ENCODE data around the gene NDUFB2.
A peak's percentile ranks its signal among the peaks of the same experiment; 100 is the strongest.

The NDUFB2 gene

GRCh38 chr7:140673063-140673773 lies 23.3 kb upstream of the NDUFB2 start (continued):
- no peak for TF ChIP-seq ZNF426 (tag by site-specific recombination; IDR thresholded peaks at IDR 0.05)
- no peak for TF ChIP-seq ZNF623 (tag by site-specific recombination; IDR thresholded peaks at IDR 0.05)
- TF ChIP-seq ZNF549 (tag by site-specific recombination; IDR thresholded peaks at IDR 0.05), result no peak
- peak; percentile 84; the same call in 1 of the 2 replicates for TF ChIP-seq ZNF501 (tag by site-specific recombination; IDR thresholded peaks at IDR 0.05)
- no peak for TF ChIP-seq ZNF157 (tag by site-specific recombination; IDR thresholded peaks at IDR 0.05)
- no peak for TF ChIP-seq ZNF175 (tag by site-specific recombination; IDR thresholded peaks at IDR 0.05)
- TF ChIP-seq ZNF518A (tag by site-specific recombination; conservative IDR thresholded peaks at IDR 0.05; ENCODE audit: low read depth), result no peak
- 0 out of 2 replicates have a peak, but pooled peaks have one; percentile 52 for TF ChIP-seq ZIC2 (tag by site-specific recombination; IDR thresholded peaks at IDR 0.05)
- peak; percentile 72 for TF ChIP-seq ZNF580 (tag by site-specific recombination; IDR thresholded peaks at IDR 0.05)
- TF ChIP-seq ZSCAN4 (tag by site-specific recombination; IDR thresholded peaks at IDR 0.05), result no peak; the same call in 1 of the 2 replicates
- TF ChIP-seq ZNF654 (tag by site-specific recombination; IDR thresholded peaks at IDR 0.05; ENCODE audit: low read depth), result no peak

- Histone ChIP-seq H3K4me1 (ENCODE audit: control insufficient read depth, insufficient read depth, low read length) (no peaks in the 10 kb centered on the region), H3K36me3 (ENCODE audit: control insufficient read depth in 2 of 2, insufficient read depth in 1 of 2, low read length in 2 of 2) (peaks cover 0 to 35% of the 10 kb centered on the region in 2 experiments; a peak in 2 of 3 replicates), H3K27ac (ENCODE audit: extremely low read depth, low read depth, low read length) (no peak overlapping the region), H3K4me3 (ENCODE audit: low read depth, low read length) (peak overlapping the region; percentile 61), H3K9me3 (ENCODE audit: control insufficient read depth, insufficient read depth, low read depth, low read length) (no peaks in the 10 kb centered on the region)
- CTCF ChIA-PET, result interaction anchor here (0.6 to 1.6 kb wide), 4 partner anchors 22 to 308 kb away, joined by 3 to 7 read pairs (median 4); no protein-coding TSS in a partner anchor
- POLR2A ChIA-PET, result interaction anchor here (0.9 to 2.1 kb wide), 3 partner anchors 12 to 341 kb away, joined by 3 to 6 read pairs (median 4); partner anchors contain the start of gene MRPS33
- no peak for TF ChIP-seq ELK4 (IDR thresholded peaks at IDR 0.05; ENCODE audit: borderline replicate concordance, low read depth, low read length)
- TF ChIP-seq ZNF707 (tag by site-specific recombination; IDR thresholded peaks at IDR 0.05), result no peak
- no peak for TF ChIP-seq ZSCAN30 (tag by site-specific recombination; IDR thresholded peaks at IDR 0.05)
- TF ChIP-seq ZNF561 (tag by site-specific recombination; IDR thresholded peaks at IDR 0.05; ENCODE audit: borderline replicate concordance), result 0 out of 2 replicates have a peak, but pooled peaks have one; percentile 4
- TF ChIP-seq ZBTB8A (tag by site-specific recombination; IDR thresholded peaks at IDR 0.05), result 0 out of 2 replicates have a peak, but pooled peaks have one; percentile 1
- no peak for TF ChIP-seq SETDB1 (IDR thresholded peaks at IDR 0.05; ENCODE audit: insufficient read length, low read length)
- no peak for TF ChIP-seq ZNF704 (tag by site-specific recombination; IDR thresholded peaks at IDR 0.05)
- no peak for TF ChIP-seq ZNF623 (tag by site-specific recombination; IDR thresholded peaks at IDR 0.05)
- TF ChIP-seq SALL2 (tag by site-specific recombination; IDR thresholded peaks at IDR 0.05; ENCODE audit: borderline replicate concordance), result no peak
- TF ChIP-seq HOXD13 (CRISPR knock-in tag; IDR thresholded peaks at IDR 0.05; ENCODE audit: borderline replicate concordance), result no peak
- TF ChIP-seq ZSCAN23 (tag by site-specific recombination; IDR thresholded peaks at IDR 0.05), result no peak
- no peak for TF ChIP-seq ZNF645 (tag by site-specific recombination; IDR thresholded peaks at IDR 0.05)
- TF ChIP-seq SP3 (tag by site-specific recombination; IDR thresholded peaks at IDR 0.05), result peak; percentile 33; the same call in 1 of the 2 replicates
- no peak for TF ChIP-seq GFI1B (tag by site-specific recombination; IDR thresholded peaks at IDR 0.05)
- TF ChIP-seq ZNF837 (tag by site-specific recombination; IDR thresholded peaks at IDR 0.05), result no peak
- no peak for TF ChIP-seq GLI4 (tag by site-specific recombination; IDR thresholded peaks at IDR 0.05)
These were observed 22.7 kb upstream of the NDUFB2 start for GRCh38 chr7:140673774-140674155.
